LHCN-M2 (cell line): Measurements from ENCODE around the gene FIGN. TPM values are rescaled to one million over a fixed set of nuclear protein-coding genes. Genes with fewer than 3 reads are reported as not detected.
A peak's percentile ranks its signal among the peaks of the same experiment; 100 is the strongest.

Experiments
- DNase-seq: peaks from one replicate; pipeline ENCODE4 v3.0.0-alpha.2; 2012; ENCODE audit warnings: low read depth
- total RNA-seq: library from RNA; depleted of rRNA; stranded (reverse); fragments of >200 nt; gene quantifications from 2 replicates; pipeline ENCODE4 v1.2.3, GENCODE V29; 2014

Gene FIGN
- total RNA-seq, 1 experiment from 2014 or later, result 5.4 TPM

GRCh38 chr2:163612332-163612731 is 123.5 kb downstream of the FIGN start:
- DNase-seq, result no peak

- DNase-seq, result no peak
These were observed 124.3 kb downstream of the FIGN start for GRCh38 chr2:163611557-163611906.

- no peak for DNase-seq
These were observed 124.8 kb downstream of the FIGN start for GRCh38 chr2:163610817-163611556.

GRCh38 chr2:163607630-163608029 is 128.2 kb downstream of the FIGN start:
- DNase-seq, result no peak

- DNase-seq, result no peak
These were observed 128.9 kb downstream of the FIGN start for GRCh38 chr2:163606878-163607277.

- no peak for DNase-seq
These were observed 130.0 kb downstream of the FIGN start for GRCh38 chr2:163605779-163606178.

- DNase-seq, result peak; percentile 63
These were observed 130.8 kb downstream of the FIGN start for GRCh38 chr2:163604941-163605555.

- no peak for DNase-seq
These were observed 133.6 kb downstream of the FIGN start for GRCh38 chr2:163602196-163602595.

GRCh38 chr2:163601377-163601776 is 134.4 kb downstream of the FIGN start:
- no peak for DNase-seq

GRCh38 chr2:163600801-163601200 is 135.0 kb downstream of the FIGN start:
- no peak for DNase-seq

GRCh38 chr2:163595028-163595427 is 140.8 kb downstream of the FIGN start:
- no peak for DNase-seq

GRCh38 chr2:163594497-163594896 is 141.3 kb downstream of the FIGN start:
- no peak for DNase-seq

- DNase-seq, result no peak
These were observed 141.8 kb downstream of the FIGN start for GRCh38 chr2:163593982-163594381.

GRCh38 chr2:163592954-163593622 is 142.7 kb downstream of the FIGN start:
- DNase-seq, result no peak

- DNase-seq, result no peak
These were observed 144.3 kb downstream of the FIGN start for GRCh38 chr2:163591461-163591860.

GRCh38 chr2:163580757-163581156 is 155.1 kb downstream of the FIGN start:
- DNase-seq, result no peak

- DNase-seq, result no peak
These were observed 161.5 kb downstream of the FIGN start for GRCh38 chr2:163574309-163574708.

GRCh38 chr2:163573652-163574051 is 162.2 kb downstream of the FIGN start:
- DNase-seq, result no peak

GRCh38 chr2:163572850-163573249 is 163.0 kb downstream of the FIGN start:
- no peak for DNase-seq

- DNase-seq, result no peak
These were observed 164.2 kb downstream of the FIGN start for GRCh38 chr2:163571423-163572102.

- DNase-seq, result no peak
These were observed 165.4 kb downstream of the FIGN start for GRCh38 chr2:163570391-163570790.

GRCh38 chr2:163565192-163565591 is 170.6 kb downstream of the FIGN start:
- peak; percentile 40 for DNase-seq
